Measurements from ENCODE around the gene GCNT2. TPM values are rescaled to one million over a fixed set of nuclear protein-coding genes. Genes with fewer than 3 reads are reported as not detected.

Gene GCNT2
- total RNA-seq, 1 donor from 2014 or later, result 71.1 TPM

GRCh38 chr6:10621213-10621612, 100.1 kb downstream of the GCNT2 start:
- Mint-ChIP-seq H3K27ac (ENCODE audit: unreplicated experiment) (no peak overlapping the region), H3K9me3 (ENCODE audit: unreplicated experiment) (no peaks in the 10 kb centered on the region)

GRCh38 chr6:10621847-10622246, 100.7 kb downstream of the GCNT2 start:
- Mint-ChIP-seq H3K36me3 (ENCODE audit: low read depth, unreplicated experiment) (peaks cover 69% of the 10 kb centered on the region), H3K9me3 (ENCODE audit: unreplicated experiment) (no peaks in the 10 kb centered on the region), H3K27me3 (ENCODE audit: unreplicated experiment) (peaks cover 6% of the 10 kb centered on the region), H3K4me1 (ENCODE audit: unreplicated experiment) (peaks cover 28% of the 10 kb centered on the region), H3K27ac (ENCODE audit: unreplicated experiment) (no peak overlapping the region), H3K4me3 (ENCODE audit: unreplicated experiment) (peak overlapping the region; percentile 71)
- no peak for DNase-seq (ENCODE audit: low spot score)
- no peak for TF ChIP-seq CTCF (IDR thresholded peaks at IDR 0.05; ENCODE audit: unreplicated experiment)

More at GRCh38 chr6:10621213-10621612, 100.1 kb downstream of the GCNT2 start:
- Mint-ChIP-seq H3K4me3 (ENCODE audit: unreplicated experiment) (peak overlapping the region; percentile 71), H3K4me1 (ENCODE audit: unreplicated experiment) (peaks cover 28% of the 10 kb centered on the region), H3K27me3 (ENCODE audit: unreplicated experiment) (peaks cover 6% of the 10 kb centered on the region), H3K36me3 (ENCODE audit: low read depth, unreplicated experiment) (peaks cover 67% of the 10 kb centered on the region)
- TF ChIP-seq CTCF (IDR thresholded peaks at IDR 0.05; ENCODE audit: unreplicated experiment), result no peak
- no peak for DNase-seq (ENCODE audit: low spot score)

GRCh38 chr6:10624836-10625235, 103.7 kb downstream of the GCNT2 start:
- H3K36me3 Mint-ChIP-seq (ENCODE audit: low read depth, unreplicated experiment), result peaks cover 67% of the 10 kb centered on the region
- no peak for TF ChIP-seq CTCF (IDR thresholded peaks at IDR 0.05; ENCODE audit: unreplicated experiment)
- peaks cover 20% of the 10 kb centered on the region for H3K4me1 Mint-ChIP-seq (ENCODE audit: unreplicated experiment)
- DNase-seq (ENCODE audit: low spot score), result no peak
- H3K9me3 Mint-ChIP-seq (ENCODE audit: unreplicated experiment), result no peaks in the 10 kb centered on the region
- H3K27me3 Mint-ChIP-seq (ENCODE audit: unreplicated experiment), result peaks cover 6% of the 10 kb centered on the region
- H3K27ac Mint-ChIP-seq (ENCODE audit: unreplicated experiment), result peak overlapping the region; percentile 38
- H3K4me3 Mint-ChIP-seq (ENCODE audit: unreplicated experiment), result peak overlapping the region; percentile 39

GRCh38 chr6:10626154-10626741, 105.1 kb downstream of the GCNT2 start:
- no peak for TF ChIP-seq CTCF (IDR thresholded peaks at IDR 0.05; ENCODE audit: unreplicated experiment)
- Mint-ChIP-seq H3K4me3 (ENCODE audit: unreplicated experiment) (no peak overlapping the region), H3K36me3 (ENCODE audit: low read depth, unreplicated experiment) (peaks cover 61% of the 10 kb centered on the region), H3K9me3 (ENCODE audit: unreplicated experiment) (no peaks in the 10 kb centered on the region), H3K27me3 (ENCODE audit: unreplicated experiment) (peaks cover 6% of the 10 kb centered on the region), H3K4me1 (ENCODE audit: unreplicated experiment) (peaks cover 18% of the 10 kb centered on the region), H3K27ac (ENCODE audit: unreplicated experiment) (no peak overlapping the region)
- no peak for DNase-seq (ENCODE audit: low spot score)

- TF ChIP-seq CTCF (IDR thresholded peaks at IDR 0.05; ENCODE audit: unreplicated experiment), result no peak
Measured at GRCh38 chr6:10627800-10628199, 106.6 kb downstream of the GCNT2 start.

More at GRCh38 chr6:10627800-10628199, 106.6 kb downstream of the GCNT2 start:
- peaks cover 48% of the 10 kb centered on the region for H3K36me3 Mint-ChIP-seq (ENCODE audit: low read depth, unreplicated experiment)
- no peak overlapping the region for H3K27ac Mint-ChIP-seq (ENCODE audit: unreplicated experiment)
- H3K9me3 Mint-ChIP-seq (ENCODE audit: unreplicated experiment), result no peaks in the 10 kb centered on the region
- H3K27me3 Mint-ChIP-seq (ENCODE audit: unreplicated experiment), result peaks cover 6% of the 10 kb centered on the region
- peak overlapping the region; percentile 21 for H3K4me3 Mint-ChIP-seq (ENCODE audit: unreplicated experiment)
- H3K4me1 Mint-ChIP-seq (ENCODE audit: unreplicated experiment), result peaks cover 18% of the 10 kb centered on the region
- no peak for DNase-seq (ENCODE audit: low spot score)

All from endothelial cell (in vitro differentiated cells).